Ovary (tissue), 9 donors: ENCODE measurements around the gene CYB5B. TPM values are rescaled to one million over a fixed set of nuclear protein-coding genes. Genes with fewer than 3 reads are reported as not detected.

Experiments used
- DNase-seq, 5 donors: peaks; one replicate each; pipeline ENCODE4 v3.0.0-alpha.2; 2019 to 2020
- H3K27ac ChIP-seq, 2 donors: fragments of 200-600 bp; one replicate each; pipeline versions ENCODE4 v1.5.1 to v1.8.0; 2019 to 2022
- H3K27me3 ChIP-seq: fragments of 200-600 bp; one replicate; pipeline ENCODE4 v1.8.0; 2022
- H3K36me3 ChIP-seq: fragments of 200-600 bp; sonication (generic); one replicate; pipeline ENCODE4 v1.5.1; 2019
- H3K4me1 ChIP-seq: one replicate; pipeline ENCODE4 v1.8.1; 2013; ENCODE audit warnings: mild to moderate bottlenecking, moderate library complexity; ENCODE audit not compliant: insufficient read depth
- H3K4me3 ChIP-seq: fragments of 200-600 bp; sonication (generic); one replicate; pipeline ENCODE4 v1.5.1; 2017
- H3K9me3 ChIP-seq, 2 donors: fragments of 200-600 bp in 1 of 2; sonication (generic) in 1 of 2; one replicate each; pipeline versions ENCODE4 v1.5.1 to v1.8.1; 2013 to 2019; ENCODE audit warnings: mild to moderate bottlenecking in 1 of 2, moderate library complexity in 1 of 2
- EP300 ChIP-seq: sonication (generic); formaldehyde crosslinking; IDR thresholded peaks from one replicate; pipeline ENCODE4 v1.6.1; 2017; ENCODE audit warnings: antibody characterized with exemption
- POLR2A ChIP-seq: fragments of 450-650 bp; IDR thresholded peaks from one replicate; pipeline ENCODE4 v1.6.1; 2017; ENCODE audit warnings: antibody characterized with exemption, mild to moderate bottlenecking, moderate library complexity
- WGBS, 3 donors: extraction: QIAGEN DNeasy Blood & Tissue Kit in 1 of 3; methylation state at CpG; one replicate each; pipeline versions ENCODE4 v1.1.5 to v1.1.7; 2013 to 2017; 5-methylcytosine and 5-hydroxymethylcytosine counted together
- intact Hi-C, 4 donors: fragments of 100-400 bp; cut with DNase I; formaldehyde crosslinking; loops; one replicate each; pipeline versions ENCODE4 v1.11.0 to v1.15.1; 2022 to 2023
- polyA plus RNA-seq, 2 donors: library from polyadenylated mRNA; stranded (reverse); fragments of 200-250 nt in 1 of 2; fragments of 350-450 nt in 1 of 2; fragmentation: Illumina TruSeq in 1 of 2; extraction: RNeasy Lipid Tissue Mini Kit (QIAGEN cat#74804) in 1 of 2; gene quantifications; one replicate each; pipeline ENCODE4 v1.2.3, GENCODE V29; 2013 to 2014
- total RNA-seq, 7 donors: library from RNA; depleted of rRNA in 2 of 7; stranded (reverse); fragments of >200 nt in 2 of 7; fragmentation: NEBNext Ultra II Directional in 3 of 7; extraction: Animal tissue kit (Norgen Biotek cat#: 25700) in 3 of 7; gene quantifications; one replicate each; pipeline versions ENCODE4 v1.1.0 to v1.2.4, GENCODE V29; 2016 to 2023
- TF ChIP-seq, protein P1 (sequence below), 3 donors: fragments of 450-650 bp in 2 of 3; fragments of 200-600 bp in 1 of 3; IDR thresholded peaks; one replicate each; pipeline versions ENCODE4 v1.5.1 to v1.8.0; 2016 to 2022; ENCODE audit warnings: antibody characterized with exemption in 3 of 3, mild to moderate bottlenecking in 1 of 3
- donor health status: DM: no; HTN: no; CAD: no; lungs with moderate emphysema.
- donor health status: DM: no; HTN: no; CAD: no.
- donor health status: Bipolar disorder and iron deficiency.
- donor health status: DM: yes; HTN: yes; CAD: no.
- donor health status: DM: no; HTN: no; CAD: no.
- donor health status: DM: yes; HTN: yes; CAD: no.

CYB5B gene
- total and polyA plus RNA-seq, 9 donors: 24.8 to 148 (median 55.8) TPM

DNA sequence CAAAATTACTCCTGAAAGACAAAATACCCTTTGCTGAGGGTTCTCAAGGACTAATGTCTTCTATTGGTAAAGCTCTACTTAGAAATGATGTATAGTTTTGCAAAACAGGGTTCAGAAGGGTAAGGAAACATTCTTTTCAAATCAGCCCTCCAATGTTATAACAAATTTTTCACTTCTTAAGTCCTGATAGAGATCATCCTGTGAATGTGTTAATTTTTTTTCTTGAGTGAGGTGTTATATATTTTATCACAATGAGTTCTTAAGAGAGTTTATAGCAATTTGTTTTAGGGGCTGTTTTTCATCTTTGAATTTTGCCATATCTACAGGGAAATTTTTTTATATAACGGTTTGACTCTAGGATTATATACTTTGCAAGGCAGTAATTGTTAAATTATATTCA is 29.5 kb downstream of the CYB5B start:
- intact Hi-C loops: no loop called here
- 41 to 88% (median 84%) methylated on average over 1 of the region's 1 CpG for WGBS, 3 donors

DNA sequence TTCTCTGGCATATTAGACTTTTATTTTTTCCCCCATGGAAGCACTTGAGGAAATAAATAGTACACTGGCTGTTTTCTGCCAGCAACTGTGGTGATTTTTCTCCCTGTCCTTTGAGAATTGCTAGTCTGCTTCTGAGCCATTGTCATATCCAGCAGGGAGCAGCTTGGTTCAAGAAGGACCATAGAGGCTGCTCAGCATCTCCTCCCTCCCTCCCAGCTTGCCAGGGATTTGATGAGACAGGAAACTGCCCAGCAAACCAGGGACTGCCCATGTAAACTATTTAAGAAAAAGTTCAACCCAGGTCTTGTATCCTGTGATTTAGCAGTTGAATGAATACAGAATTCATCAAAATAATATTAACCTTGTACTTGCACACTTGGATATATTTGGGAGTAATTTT is 39.5 kb downstream of the CYB5B start:
- no peak for TF ChIP-seq EP300
- TF ChIP-seq POLR2A: no peak
- TF ChIP-seq, protein P1, sequence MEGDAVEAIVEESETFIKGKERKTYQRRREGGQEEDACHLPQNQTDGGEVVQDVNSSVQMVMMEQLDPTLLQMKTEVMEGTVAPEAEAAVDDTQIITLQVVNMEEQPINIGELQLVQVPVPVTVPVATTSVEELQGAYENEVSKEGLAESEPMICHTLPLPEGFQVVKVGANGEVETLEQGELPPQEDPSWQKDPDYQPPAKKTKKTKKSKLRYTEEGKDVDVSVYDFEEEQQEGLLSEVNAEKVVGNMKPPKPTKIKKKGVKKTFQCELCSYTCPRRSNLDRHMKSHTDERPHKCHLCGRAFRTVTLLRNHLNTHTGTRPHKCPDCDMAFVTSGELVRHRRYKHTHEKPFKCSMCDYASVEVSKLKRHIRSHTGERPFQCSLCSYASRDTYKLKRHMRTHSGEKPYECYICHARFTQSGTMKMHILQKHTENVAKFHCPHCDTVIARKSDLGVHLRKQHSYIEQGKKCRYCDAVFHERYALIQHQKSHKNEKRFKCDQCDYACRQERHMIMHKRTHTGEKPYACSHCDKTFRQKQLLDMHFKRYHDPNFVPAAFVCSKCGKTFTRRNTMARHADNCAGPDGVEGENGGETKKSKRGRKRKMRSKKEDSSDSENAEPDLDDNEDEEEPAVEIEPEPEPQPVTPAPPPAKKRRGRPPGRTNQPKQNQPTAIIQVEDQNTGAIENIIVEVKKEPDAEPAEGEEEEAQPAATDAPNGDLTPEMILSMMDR (IDR thresholded peaks at IDR 0.05): no peak
- Histone ChIP-seq H3K9me3 (no peaks in the 10 kb centered on the region), H3K4me1 (no peaks in the 10 kb centered on the region), H3K36me3 (no peaks in the 10 kb centered on the region), H3K4me3 (no peak overlapping the region), H3K27ac (no peak overlapping the region), H3K27me3 (no peaks in the 10 kb centered on the region)
- intact Hi-C loops: no loop called here
- DNase-seq: no peak

More for the DNA sequence above, 29.5 kb downstream of the CYB5B start:
- H3K36me3 ChIP-seq: no peaks in the 10 kb centered on the region
- H3K27me3 ChIP-seq: no peaks in the 10 kb centered on the region
- H3K4me3 ChIP-seq: no peak overlapping the region
- TF ChIP-seq, protein P1 (IDR thresholded peaks at IDR 0.05): no peak
- TF ChIP-seq POLR2A (no peak), EP300 (no peak)
- no peaks in the 10 kb centered on the region for H3K9me3 ChIP-seq
- no peak for DNase-seq
- no peak overlapping the region for H3K27ac ChIP-seq
- H3K4me1 ChIP-seq: no peaks in the 10 kb centered on the region

DNA sequence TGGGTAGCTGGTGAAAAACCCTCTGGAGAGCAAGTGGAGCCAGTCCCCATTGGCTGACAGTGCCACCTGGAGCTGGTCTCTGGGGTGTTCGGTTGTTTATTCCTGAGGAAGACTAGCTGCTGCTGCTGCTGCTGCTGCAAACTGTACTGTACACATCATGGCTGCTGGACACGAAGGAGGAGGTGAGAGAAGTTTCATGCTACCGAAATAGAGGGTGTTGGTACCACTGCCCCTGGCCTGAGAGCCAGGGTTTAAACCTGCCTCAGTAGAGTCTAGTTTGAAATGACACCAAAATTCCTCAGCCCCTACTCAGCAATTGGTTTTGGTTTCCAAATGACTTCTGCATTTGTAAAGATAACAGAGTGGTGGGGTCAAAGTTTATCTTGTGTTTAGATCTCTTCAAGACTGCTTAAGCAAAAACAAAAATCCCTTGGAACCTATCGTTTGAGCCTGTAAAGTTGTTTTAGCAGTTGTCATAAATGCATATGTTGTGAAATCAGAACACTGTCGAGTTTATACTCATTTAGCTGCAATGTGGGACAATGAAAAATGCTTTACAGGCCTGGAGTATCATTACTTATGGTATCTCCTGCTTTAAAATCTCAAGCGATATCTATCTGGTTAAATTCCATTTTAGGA is 40.8 kb downstream of the CYB5B start:
- Histone ChIP-seq H3K36me3 (no peaks in the 10 kb centered on the region), H3K4me1 (no peaks in the 10 kb centered on the region), H3K9me3 (no peaks in the 10 kb centered on the region), H3K27me3 (no peaks in the 10 kb centered on the region), H3K27ac (no peak overlapping the region), H3K4me3 (no peak overlapping the region)
- WGBS, 3 donors: 71 to 77% (median 73%) methylated on average over 6 of the region's 6 CpGs
- DNase-seq: no peak
- intact Hi-C loops: no loop called here
- TF ChIP-seq EP300 (no peak), POLR2A (no peak)
- TF ChIP-seq, protein P1 (IDR thresholded peaks at IDR 0.05): no peak

DNA sequence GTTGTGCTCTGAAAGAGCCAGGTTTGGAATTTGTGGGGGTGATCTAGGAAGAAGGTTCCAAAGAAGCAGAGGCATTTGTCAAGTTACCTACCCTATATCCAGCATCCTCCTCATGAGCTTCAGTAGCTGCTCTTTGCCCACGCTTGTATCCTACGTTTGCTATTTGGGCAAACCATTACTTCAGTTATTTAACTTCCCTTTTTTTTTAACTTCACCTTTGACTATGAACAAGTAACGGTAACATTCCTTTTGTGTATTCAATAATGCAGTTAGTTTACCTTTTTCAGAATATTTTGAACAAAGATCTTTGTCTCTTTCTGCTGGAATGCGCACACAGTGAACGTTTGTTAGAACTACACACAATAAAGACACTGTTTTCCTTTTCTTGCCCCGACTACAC is 41.5 kb downstream of the CYB5B start:
- 74 to 81% (median 79%) methylated on average over 6 of the region's 6 CpGs for WGBS, 3 donors
- DNase-seq: no peak
- H3K36me3 ChIP-seq: no peaks in the 10 kb centered on the region
- intact Hi-C loops: no loop called here
- no peak for TF ChIP-seq EP300
- no peak for TF ChIP-seq POLR2A
- TF ChIP-seq, protein P1 (IDR thresholded peaks at IDR 0.05): no peak
- no peaks in the 10 kb centered on the region for H3K9me3 ChIP-seq
- H3K4me1 ChIP-seq: no peaks in the 10 kb centered on the region
- no peaks in the 10 kb centered on the region for H3K27me3 ChIP-seq
- no peak overlapping the region for H3K27ac ChIP-seq
- H3K4me3 ChIP-seq: no peak overlapping the region
